Gastrocnemius medialis (tissue), 4 donors: ENCODE results near the gene TSC22D2. TPM values are rescaled to one million over a fixed set of nuclear protein-coding genes. Genes with fewer than 3 reads are reported as not detected.

Experiments used
- ATAC-seq, 2 donors: fragments of 150-250 bp; one replicate each; pipeline ENCODE4 v1.9.1; 2016
- DNase-seq, 2 donors: peaks; one replicate each; pipeline ENCODE4 v3.0.0-alpha.2; 2019
- H3K27ac ChIP-seq, 4 donors: fragments of 200-600 bp; sonication (generic); 1 replicate in 1 of 4; 2 replicates in 3 of 4; pipeline ENCODE4 v1.5.1; 2016 to 2018; ENCODE audit warnings: mild to moderate bottlenecking in 2 of 4, moderate library complexity in 1 of 4
- H3K27me3 ChIP-seq, 3 donors: fragments of 200-600 bp; sonication (generic) in 2 of 3; 1 replicate in 1 of 3; 2 replicates in 2 of 3; pipeline versions ENCODE4 v1.5.1 to v1.6.0; 2016 to 2019; ENCODE audit warnings: mild to moderate bottlenecking in 1 of 3, moderate library complexity in 1 of 3
- H3K36me3 ChIP-seq, 2 donors: fragments of 200-600 bp; sonication (generic) in 1 of 2; one replicate each; pipeline ENCODE4 v1.5.1; 2017 to 2018
- H3K4me1 ChIP-seq, 2 donors: fragments of 200-600 bp; sonication (generic) in 1 of 2; one replicate each; pipeline ENCODE4 v1.5.1; 2016 to 2017; ENCODE audit warnings: mild to moderate bottlenecking in 2 of 2
- H3K4me3 ChIP-seq, 4 donors: fragments of 200-600 bp; sonication (generic) in 3 of 4; 1 replicate in 1 of 4; 2 replicates in 3 of 4; pipeline ENCODE4 v1.5.1; 2016 to 2019; ENCODE audit warnings: mild to moderate bottlenecking in 2 of 4
- H3K9me3 ChIP-seq, 3 donors: fragments of 200-600 bp; sonication (generic) in 2 of 3; 1 replicate in 1 of 3; 2 replicates in 2 of 3; pipeline ENCODE4 v1.5.1; 2016 to 2019
- POLR2A ChIP-seq, 2 donors: fragments of 450-650 bp; IDR thresholded peaks; one replicate each; pipeline ENCODE4 v1.6.1; 2017; ENCODE audit warnings: antibody characterized with exemption in 2 of 2, mild to moderate bottlenecking in 2 of 2, moderate library complexity in 2 of 2
- in situ Hi-C, 4 donors: fragments of 200-750 bp; cut with MboI; loops; one replicate each; pipeline versions ENCODE4 v1.15.0 to v1.8.0; 2017; ENCODE audit warnings: low sequenced_read_pairs in 4 of 4
- intact Hi-C: fragments of 100-400 bp; cut with DNase I; formaldehyde crosslinking; loops from one replicate; pipeline ENCODE4 v1.15.1; 2023; ENCODE audit warnings: low total_unique reads
- total RNA-seq, 4 donors: library from RNA; depleted of rRNA; stranded (reverse); fragments of >200 nt; gene quantifications; one replicate each; pipeline versions ENCODE4 v1.1.0 to v1.2.3, GENCODE V29; 2016
- TF ChIP-seq, protein P1 (sequence below), 5 experiments: fragments of 450-650 bp in 3 of 5; fragments of 200-600 bp in 2 of 5; sonication (generic) in 2 of 5; IDR thresholded peaks in 4 of 5; conservative IDR thresholded peaks in 1 of 5; 1 replicate in 4 of 5; 2 replicates in 1 of 5; pipeline ENCODE4 v1.5.1; 2016 to 2019; ENCODE audit warnings: antibody characterized with exemption in 5 of 5, mild to moderate bottlenecking in 3 of 5, moderate library complexity in 3 of 5

The TSC22D2 gene
- 10 to 100 TPM; 12.9 to 16.1 (median 14.0) TPM for total RNA-seq

DNA sequence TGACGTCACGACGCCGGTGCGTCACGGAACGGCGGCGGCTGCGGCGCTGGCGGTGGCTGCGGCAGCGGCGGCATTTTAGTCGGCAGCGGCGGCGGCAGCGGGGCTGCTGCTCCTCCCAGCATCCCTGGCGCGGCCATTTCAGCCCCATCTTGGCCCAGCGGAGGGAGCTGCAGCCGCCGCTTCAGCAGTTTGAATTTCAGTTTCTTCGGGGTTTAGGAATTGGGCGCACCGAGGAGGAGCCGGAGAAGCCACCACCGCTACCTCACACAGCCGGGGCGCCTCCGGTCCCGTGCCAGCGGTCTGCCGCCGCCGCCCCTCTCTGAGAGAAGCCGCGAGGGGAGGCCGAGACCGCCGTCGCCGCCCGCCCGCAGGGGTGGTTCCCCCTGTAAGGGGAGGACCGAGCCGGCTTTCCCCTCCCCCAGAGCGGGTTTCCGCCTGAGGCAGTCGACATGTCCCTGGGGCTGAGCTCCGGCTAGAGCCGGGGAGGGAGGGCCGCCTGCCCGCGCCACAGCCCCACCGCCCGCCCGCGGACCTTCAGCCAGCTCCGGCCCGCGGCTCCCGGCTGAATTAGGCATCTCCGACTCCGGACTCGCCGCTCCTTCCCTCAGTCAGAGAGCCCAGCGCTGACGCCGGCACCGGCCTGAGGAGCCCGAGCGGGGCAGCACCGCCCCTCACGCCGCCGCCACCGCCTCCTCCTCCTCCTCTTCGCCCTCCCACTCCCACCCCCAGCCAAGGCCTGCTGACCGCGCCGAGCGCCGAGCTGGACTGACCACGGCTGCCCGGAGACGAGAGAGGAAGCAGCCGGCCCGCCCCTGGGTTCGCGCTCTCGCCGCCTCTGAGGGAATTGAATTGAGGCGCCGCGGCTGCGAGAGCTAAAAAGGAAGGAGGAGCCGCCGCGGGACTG, at the start of gene TSC22D2:
Gene TSC22D2 (plus strand): TSS at position 78 of the 904 bp plus-strand sequence. CDS start 1,053 bp downstream, outside the sequence.
- intact Hi-C loops, result loop anchor here (1.0 to 10.0 kb wide), 8 partner anchors 61 to 1394 kb away; partner anchors contain the start of genes EIF2A, PFN2, SERP1 and SIAH2

DNA sequence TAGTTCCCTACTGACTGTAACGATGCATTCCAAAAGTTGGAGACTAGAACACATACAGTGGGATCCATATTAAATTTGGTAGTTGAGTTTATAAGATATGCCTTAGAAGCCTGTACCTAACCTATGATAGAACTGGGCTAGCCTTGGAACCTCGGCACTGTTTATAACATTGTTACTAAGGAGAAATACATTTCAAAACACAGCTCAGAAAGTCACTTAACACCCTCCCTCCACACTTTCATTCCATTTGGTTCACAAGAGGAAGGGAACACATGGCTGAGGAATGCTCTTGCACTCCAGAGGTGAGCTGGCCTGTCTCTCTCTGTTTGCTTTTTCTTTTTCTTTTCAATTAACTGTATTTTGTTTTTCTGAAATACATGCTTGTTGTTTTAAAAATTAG, 48.7 kb upstream of the TSC22D2 start:
- H3K4me1 ChIP-seq, result no peaks in the 10 kb centered on the region
- no peaks in the 10 kb centered on the region for H3K9me3 ChIP-seq
- no peak for TF ChIP-seq POLR2A (IDR thresholded peaks at IDR 0.05)
- TF ChIP-seq, protein P1, sequence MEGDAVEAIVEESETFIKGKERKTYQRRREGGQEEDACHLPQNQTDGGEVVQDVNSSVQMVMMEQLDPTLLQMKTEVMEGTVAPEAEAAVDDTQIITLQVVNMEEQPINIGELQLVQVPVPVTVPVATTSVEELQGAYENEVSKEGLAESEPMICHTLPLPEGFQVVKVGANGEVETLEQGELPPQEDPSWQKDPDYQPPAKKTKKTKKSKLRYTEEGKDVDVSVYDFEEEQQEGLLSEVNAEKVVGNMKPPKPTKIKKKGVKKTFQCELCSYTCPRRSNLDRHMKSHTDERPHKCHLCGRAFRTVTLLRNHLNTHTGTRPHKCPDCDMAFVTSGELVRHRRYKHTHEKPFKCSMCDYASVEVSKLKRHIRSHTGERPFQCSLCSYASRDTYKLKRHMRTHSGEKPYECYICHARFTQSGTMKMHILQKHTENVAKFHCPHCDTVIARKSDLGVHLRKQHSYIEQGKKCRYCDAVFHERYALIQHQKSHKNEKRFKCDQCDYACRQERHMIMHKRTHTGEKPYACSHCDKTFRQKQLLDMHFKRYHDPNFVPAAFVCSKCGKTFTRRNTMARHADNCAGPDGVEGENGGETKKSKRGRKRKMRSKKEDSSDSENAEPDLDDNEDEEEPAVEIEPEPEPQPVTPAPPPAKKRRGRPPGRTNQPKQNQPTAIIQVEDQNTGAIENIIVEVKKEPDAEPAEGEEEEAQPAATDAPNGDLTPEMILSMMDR (IDR thresholded peaks at IDR 0.05 in 4 of 5, conservative IDR thresholded peaks at IDR 0.05 in 1 of 5), result no peak
- H3K27me3 ChIP-seq, result no peaks in the 10 kb centered on the region
- DNase-seq, result no peak
- in situ Hi-C loops, result no loop called here
- no peak overlapping the region for H3K4me3 ChIP-seq
- ATAC-seq, result no peak
- intact Hi-C loops, result no loop called here
- no peaks in the 10 kb centered on the region for H3K36me3 ChIP-seq
- no peak overlapping the region for H3K27ac ChIP-seq

More for the DNA sequence above, at the start of gene TSC22D2:
- peaks cover 16 to 27% of the 10 kb centered on the region in 2 donors for H3K4me1 ChIP-seq
- no peaks in the 10 kb centered on the region for H3K36me3 ChIP-seq
- peak; percentile 61 to 62 for ATAC-seq
- in situ Hi-C loops, result no loop called here
- TF ChIP-seq, protein P1 (IDR thresholded peaks at IDR 0.05 in 4 of 5, conservative IDR thresholded peaks at IDR 0.05 in 1 of 5), result peak in 4 of 5 experiments; percentile 21 to 30 (median 22)
- peak; percentile 98 to 99 for TF ChIP-seq POLR2A (IDR thresholded peaks at IDR 0.05)
- no peaks in the 10 kb centered on the region for H3K9me3 ChIP-seq
- peak within 1 kb of the TSS; percentile 99 to 100 (median 99) for H3K27ac ChIP-seq
- H3K4me3 ChIP-seq, result peak within 1 kb of the TSS; percentile 78 to 92 (median 85)
- no peaks in the 10 kb centered on the region for H3K27me3 ChIP-seq
- DNase-seq, result peak; percentile 90 to 93

DNA sequence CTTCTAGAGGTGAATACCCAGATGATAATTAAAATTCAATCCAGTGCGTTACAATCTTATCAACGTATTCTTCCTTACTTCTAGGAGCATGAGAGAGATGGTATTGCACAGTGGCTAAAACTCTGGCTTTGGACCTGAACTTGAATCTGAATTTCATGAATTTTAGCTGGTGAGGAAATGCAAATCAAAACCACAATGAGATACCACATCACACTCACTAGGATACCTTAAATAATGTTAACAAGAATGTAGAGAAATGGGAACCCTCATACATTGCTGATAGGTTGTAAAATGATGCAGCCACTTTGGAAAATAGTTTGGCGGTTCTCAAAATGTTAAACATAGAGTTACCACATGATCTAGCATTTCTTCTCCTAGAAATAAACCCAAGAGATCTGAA, 47.1 kb upstream of the TSC22D2 start:
- DNase-seq, result no peak
- H3K36me3 ChIP-seq, result no peaks in the 10 kb centered on the region
- no peaks in the 10 kb centered on the region for H3K27me3 ChIP-seq
- in situ Hi-C loops (no loop called here), intact Hi-C loops (no loop called here)
- TF ChIP-seq, protein P1 (IDR thresholded peaks at IDR 0.05 in 4 of 5, conservative IDR thresholded peaks at IDR 0.05 in 1 of 5), result no peak
- TF ChIP-seq POLR2A (IDR thresholded peaks at IDR 0.05), result no peak
- no peak overlapping the region for H3K27ac ChIP-seq
- no peak overlapping the region for H3K4me3 ChIP-seq
- H3K4me1 ChIP-seq, result no peaks in the 10 kb centered on the region
- H3K9me3 ChIP-seq, result no peaks in the 10 kb centered on the region
- ATAC-seq, result no peak

DNA sequence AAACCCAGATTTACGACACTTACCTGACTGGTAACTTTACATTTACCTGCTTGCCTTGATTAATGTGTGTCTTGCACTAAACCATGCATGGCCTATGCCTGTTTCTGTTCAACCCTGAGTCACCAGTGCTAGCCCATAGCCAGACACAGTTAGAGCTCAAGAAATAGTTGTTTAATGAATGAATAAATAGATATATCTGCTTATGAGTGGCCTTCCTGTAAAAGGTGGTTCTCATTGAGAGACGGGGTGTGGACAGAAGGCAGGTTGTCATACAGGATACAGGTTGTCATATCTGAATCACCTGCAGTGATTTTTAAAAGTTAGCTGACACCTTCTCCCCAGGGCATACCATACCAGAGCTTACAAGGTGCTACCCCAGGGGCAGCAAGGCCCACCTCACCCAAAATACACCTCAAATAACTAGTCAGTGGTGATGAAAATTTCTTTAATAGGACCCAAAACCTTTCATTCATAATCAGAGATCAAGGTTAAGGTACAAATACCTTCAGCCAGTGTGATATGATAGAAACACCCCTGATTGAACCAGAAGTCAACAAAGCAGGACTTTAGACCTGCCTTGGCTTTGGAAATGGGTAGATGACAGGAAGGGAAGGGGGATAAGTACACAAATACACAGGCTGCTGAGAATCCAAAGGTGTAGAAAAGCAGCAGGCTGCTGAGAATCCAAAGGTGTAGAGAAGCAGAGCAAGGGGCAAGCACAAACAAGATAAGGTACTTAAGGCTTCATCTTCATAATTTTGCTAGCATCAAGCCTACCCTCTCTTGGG, 45.4 kb upstream of the TSC22D2 start:
- no peak for ATAC-seq
- Histone ChIP-seq H3K4me3 (no peak overlapping the region), H3K4me1 (no peaks in the 10 kb centered on the region), H3K27me3 (no peaks in the 10 kb centered on the region), H3K9me3 (no peaks in the 10 kb centered on the region), H3K27ac (no peak overlapping the region), H3K36me3 (no peaks in the 10 kb centered on the region)
- DNase-seq, result no peak
- in situ Hi-C loops (no loop called here), intact Hi-C loops (no loop called here)
- no peak for TF ChIP-seq POLR2A (IDR thresholded peaks at IDR 0.05)
- TF ChIP-seq, protein P1 (IDR thresholded peaks at IDR 0.05 in 4 of 5, conservative IDR thresholded peaks at IDR 0.05 in 1 of 5), result no peak
